IMR-90 (cell line): ENCODE data around the gene SPECC1L. TPM values are rescaled to one million over a fixed set of nuclear protein-coding genes. Genes with fewer than 3 reads are reported as not detected.
"Not testable (repeated sequence)": the region's sequence is repeated elsewhere in the genome, so short reads cannot be mapped to it uniquely, and the experiment has no call there.

Source experiments
- ATAC-seq: fragments of 200-7000 bp; cut with Tn5 transposase; 2 replicates; pipeline ENCODE4 v1.9.1; 2020; ENCODE audit warnings: low read depth, mild to moderate bottlenecking, moderate library complexity
- BruUV-seq: library from RNA; stranded (reverse); fragments of 400-500 nt; replicated peaks from 2 replicates; lab custom pipeline; 2021; lab: Mats Ljungman, UMichigan
- CTCF ChIA-PET: fragments of 300-600 bp; formaldehyde crosslinking; extraction: SDS; loops from one replicate; lab custom pipeline; 2021; ENCODE audit warnings: antibody characterized with exemption; lab: Yijun Ruan, JAX
- POLR2A ChIA-PET: fragments of 300-600 bp; sonication (Branson Sonifier 250); formaldehyde crosslinking; loops from one replicate; lab custom pipeline; 2022; ENCODE audit warnings: antibody characterized with exemption; ENCODE audit not compliant: unreplicated experiment; lab: Charles Lee
- DNase-seq: peaks from one replicate; pipeline ENCODE4 v3.0.0; 2013
- H2AFZ ChIP-seq: replicated peaks from 2 replicates; pipeline ENCODE3; 2013; ENCODE audit warnings: low read length, mild to moderate bottlenecking; ENCODE audit not compliant: poor library complexity
- H2AK5ac ChIP-seq: 2 replicates; pipeline ENCODE4 v1.6.1; 2013; ENCODE audit warnings: low read depth, low read length, inconsistent platforms
- H2AK9ac ChIP-seq: replicated peaks from 2 replicates; pipeline ENCODE3; 2013; ENCODE audit warnings: mild to moderate bottlenecking, low read depth, low read length, moderate library complexity; ENCODE audit not compliant: poor library complexity
- H2BK120ac ChIP-seq: 2 replicates; pipeline ENCODE4 v1.6.1; 2013; ENCODE audit warnings: low read depth, low read length, inconsistent platforms
- H2BK15ac ChIP-seq: 3 replicates; pipeline ENCODE4 v1.6.1; 2013; ENCODE audit warnings: low read depth, low read length, inconsistent platforms
- H2BK20ac ChIP-seq: 2 replicates; pipeline ENCODE4 v1.6.1; 2013; ENCODE audit warnings: low read depth, mild to moderate bottlenecking, inconsistent platforms, low read length, moderate library complexity
- H2BK5ac ChIP-seq: 2 replicates; pipeline ENCODE4 v1.6.1; 2013; ENCODE audit warnings: mild to moderate bottlenecking, low read depth, low read length, inconsistent platforms; ENCODE audit not compliant: poor library complexity, severe bottlenecking
- H3K14ac ChIP-seq: replicated peaks from 2 replicates; pipeline ENCODE4 v1.6.1; 2013; ENCODE audit warnings: low read depth, low read length, inconsistent platforms
- H3K18ac ChIP-seq: 2 replicates; pipeline ENCODE4 v1.6.1; 2013; ENCODE audit warnings: low read depth, low read length, control low read depth
- H3K23ac ChIP-seq: 2 replicates; pipeline ENCODE4 v1.6.1; 2013; ENCODE audit warnings: low read depth, low read length, inconsistent platforms
- H3K27ac ChIP-seq: 2 replicates; pipeline ENCODE4 v1.5.1; 2013; ENCODE audit warnings: mild to moderate bottlenecking, control low read depth, low read length; ENCODE audit not compliant: insufficient read depth
- H3K27me3 ChIP-seq: 2 replicates; pipeline ENCODE4 v1.6.1; 2013; ENCODE audit warnings: low read length; ENCODE audit not compliant: control insufficient read depth, insufficient read depth
- H3K36me3 ChIP-seq: 2 replicates; pipeline ENCODE4 v1.6.1; 2013; ENCODE audit warnings: low read length, mixed read lengths; ENCODE audit not compliant: control insufficient read depth, insufficient read depth
- H3K4ac ChIP-seq: 2 replicates; pipeline ENCODE4 v1.6.1; 2013; ENCODE audit warnings: low read depth, low read length, inconsistent platforms
- H3K4me1 ChIP-seq: 2 replicates; pipeline ENCODE4 v1.6.1; 2013; ENCODE audit warnings: low read length, mixed read lengths; ENCODE audit not compliant: control insufficient read depth, insufficient read depth
- H3K4me2 ChIP-seq: 2 replicates; pipeline ENCODE4 v1.6.1; 2013; ENCODE audit warnings: low read depth, mild to moderate bottlenecking, control low read depth, low read length, moderate library complexity
- H3K4me3 ChIP-seq: 2 replicates; pipeline ENCODE4 v1.5.1; 2013; ENCODE audit warnings: low read depth, mild to moderate bottlenecking, control low read depth, low read length, moderate library complexity; ENCODE audit not compliant: insufficient read depth
- H3K56ac ChIP-seq: 2 replicates; pipeline ENCODE4 v1.6.1; 2013; ENCODE audit warnings: low read length, inconsistent platforms; ENCODE audit not compliant: insufficient read depth; ENCODE audit errors: extremely low read depth
- H3K79me1 ChIP-seq, 2 experiments: 2 replicates each; pipeline ENCODE4 v1.6.1; 2013; ENCODE audit warnings: low read length in 2 of 2, inconsistent platforms in 1 of 2, low read depth in 1 of 2
- H3K9ac ChIP-seq: 2 replicates; pipeline ENCODE4 v1.6.1; 2013; ENCODE audit warnings: low read depth, low read length, control low read depth
- H3K9me1 ChIP-seq: 2 replicates; pipeline ENCODE4 v1.6.1; 2013; ENCODE audit warnings: low read length, inconsistent platforms; ENCODE audit not compliant: insufficient read depth
- H3K9me3 ChIP-seq: 2 replicates; pipeline ENCODE4 v1.6.1; 2013; ENCODE audit warnings: low read length; ENCODE audit not compliant: control insufficient read depth, insufficient read depth
- H4K20me1 ChIP-seq: 2 replicates; pipeline ENCODE4 v1.6.1; 2013; ENCODE audit warnings: low read length, inconsistent platforms; ENCODE audit not compliant: insufficient read depth
- H4K5ac ChIP-seq: 2 replicates; pipeline ENCODE4 v1.6.1; 2013; ENCODE audit warnings: mild to moderate bottlenecking, low read depth, low read length, control low read depth
- H4K8ac ChIP-seq, 2 experiments: 2 replicates each; pipeline ENCODE4 v1.6.1; 2013; ENCODE audit warnings: low read depth in 2 of 2, low read length in 2 of 2, control low read depth in 1 of 2, inconsistent platforms in 1 of 2
- H4K91ac ChIP-seq: 2 replicates; pipeline ENCODE4 v1.6.1; 2013; ENCODE audit warnings: low read depth, low read length, inconsistent platforms; ENCODE audit not compliant: insufficient read depth
- WGBS, 2 experiments: methylation state at CpG; one replicate each; pipeline versions ENCODE4 v1.1.5 to v1.1.7; 2013; ENCODE audit warnings: missing lambda C conversion rate in 2 of 2; ENCODE audit not compliant: insufficient read length in 1 of 2; ENCODE audit errors: extremely low coverage in 2 of 2; 5-methylcytosine and 5-hydroxymethylcytosine counted together
- dilution Hi-C: fragments of 300-500 bp; cut with HindIII; formaldehyde crosslinking; loops from one replicate; pipeline ENCODE4 v1.14.3; 2018; ENCODE audit warnings: low sequenced_read_pairs; ENCODE audit not compliant: unreplicated experiment
- in situ Hi-C: fragments of 300-500 bp; cut with MboI; formaldehyde crosslinking; loops from 3 replicates; pipeline ENCODE4 v1.14.3; 2019; ENCODE audit warnings: low sequenced_read_pairs, inconsistent platforms, mixed read lengths
- intact Hi-C: fragments of 100-400 bp; cut with micrococcal nuclease; formaldehyde crosslinking; loops from 2 replicates; pipeline ENCODE4 v1.10.0; 2022
- polyA plus RNA-seq, 3 experiments: library from polyadenylated mRNA; depleted of rRNA; stranded (reverse); fragments of >200 nt; gene quantifications; 2 replicates each; pipeline ENCODE4 v1.2.3, GENCODE V29; 2012; ENCODE audit warnings: low replicate concordance in 1 of 3
- total RNA-seq: library from RNA; depleted of rRNA; stranded (reverse); fragments of >200 nt; gene quantifications from 2 replicates; pipeline ENCODE4 v1.2.3, GENCODE V29; 2012

Gene SPECC1L
- total and polyA plus RNA-seq, 2 of the 4 experiments (the other 2 are of a cell fraction), result 18.7 to 44.1 TPM

DNA sequence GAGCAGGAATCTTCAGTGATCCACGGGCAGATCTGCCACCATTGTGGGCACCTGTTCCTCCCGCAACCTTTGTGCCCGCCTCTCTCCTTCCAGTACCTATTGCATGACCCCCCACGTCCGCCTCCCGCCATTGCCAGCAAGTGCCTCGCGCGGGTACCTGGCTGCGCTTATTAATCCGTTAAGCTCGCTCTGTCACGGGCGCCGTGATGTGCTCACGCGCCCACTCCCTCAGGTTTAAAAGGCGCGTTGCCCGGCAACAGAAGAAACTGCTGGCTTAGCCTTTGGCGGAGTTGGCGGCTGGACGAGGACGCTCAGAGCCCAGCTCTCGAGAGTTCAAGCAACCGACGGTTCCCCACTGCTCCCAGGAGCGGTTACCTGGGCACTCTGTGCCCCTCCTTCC, 19.3 kb upstream of the SPECC1L start:
- H3K4me3 ChIP-seq, H3K9ac ChIP-seq, H4K20me1 ChIP-seq, H3K4ac ChIP-seq, H2BK5ac ChIP-seq, ATAC-seq, H3K23ac ChIP-seq, H3K14ac ChIP-seq, H3K9me1 ChIP-seq, dilution Hi-C loops, H2BK120ac ChIP-seq, H4K8ac ChIP-seq, in situ Hi-C loops, DNase-seq, H3K4me2 ChIP-seq, BruUV-seq, H3K4me1 ChIP-seq, H2BK15ac ChIP-seq, H2AK5ac ChIP-seq, H3K27me3 ChIP-seq, POLR2A ChIA-PET, H3K27ac ChIP-seq, H2BK20ac ChIP-seq, H3K79me1 ChIP-seq, H3K18ac ChIP-seq, H2AFZ ChIP-seq, H4K91ac ChIP-seq, H3K56ac ChIP-seq, H2AK9ac ChIP-seq, H3K9me3 ChIP-seq, CTCF ChIA-PET, intact Hi-C loops, H3K36me3 ChIP-seq, H4K5ac ChIP-seq: not testable (repeated sequence)
- WGBS, 2 experiments, result no CpG with 5 or more reads among the region's 28 CpGs

DNA sequence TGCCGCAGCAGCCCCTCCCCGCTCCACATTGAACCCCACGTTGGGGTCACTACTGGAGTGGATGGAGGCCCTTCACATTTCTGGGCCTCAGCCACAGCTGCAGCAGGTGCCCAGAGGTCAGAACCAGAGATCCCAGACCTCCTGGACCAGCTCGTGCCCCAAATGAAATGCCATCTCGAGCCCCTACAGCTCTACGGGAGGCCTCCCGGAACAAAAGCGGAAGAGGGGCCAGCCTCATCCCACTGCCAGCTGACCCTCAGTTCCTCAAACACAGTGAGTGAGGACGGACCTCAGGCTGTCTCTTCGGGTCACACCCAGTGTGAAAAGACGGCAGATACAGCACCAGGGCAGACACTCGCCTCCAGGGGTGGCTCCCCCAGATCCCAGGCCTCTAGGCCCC, 17.5 kb upstream of the SPECC1L start:
- H2BK120ac ChIP-seq, H3K27ac ChIP-seq, H4K20me1 ChIP-seq, H3K14ac ChIP-seq, H3K9ac ChIP-seq, H2BK5ac ChIP-seq, DNase-seq, H3K9me3 ChIP-seq, H3K9me1 ChIP-seq, H3K23ac ChIP-seq, BruUV-seq, dilution Hi-C loops, H3K27me3 ChIP-seq, H3K4me3 ChIP-seq, CTCF ChIA-PET, H4K8ac ChIP-seq, H3K18ac ChIP-seq, H2AK9ac ChIP-seq, H2BK20ac ChIP-seq, H2BK15ac ChIP-seq, H3K4me2 ChIP-seq, H3K4ac ChIP-seq, ATAC-seq, H2AK5ac ChIP-seq, H3K56ac ChIP-seq, POLR2A ChIA-PET, H3K79me1 ChIP-seq, intact Hi-C loops, H4K91ac ChIP-seq, H3K36me3 ChIP-seq, H3K4me1 ChIP-seq, H2AFZ ChIP-seq, in situ Hi-C loops, H4K5ac ChIP-seq: not testable (repeated sequence)
- whole genome bisulfite sequencing, 2 experiments, result 100% methylated on average over 3 of the region's 12 CpGs; no CpG with 5 or more reads in 1 of the 2 experiments
